Thyroid gland (tissue), 4 donors: ENCODE results near the gene BCL2L11.

ENCODE experiments used
- CTCF ChIP-seq, 6 experiments: fragments of 200-600 bp in 3 of 6; fragments of 450-650 bp in 3 of 6; sonication (generic) in 3 of 6; IDR thresholded peaks; one replicate each; pipeline ENCODE4 v1.5.1; 2016 to 2019; ENCODE audit warnings: antibody characterized with exemption in 6 of 6, mild to moderate bottlenecking in 2 of 6, inconsistent platforms in 1 of 6, moderate library complexity in 1 of 6
- POLR2A ChIP-seq, 2 donors: fragments of 450-650 bp; IDR thresholded peaks; one replicate each; pipeline ENCODE4 v1.6.1; 2017; ENCODE audit warnings: antibody characterized with exemption in 2 of 2, mild to moderate bottlenecking in 2 of 2, moderate library complexity in 1 of 2

- TF ChIP-seq CTCF (IDR thresholded peaks at IDR 0.05), result no peak
- TF ChIP-seq POLR2A (IDR thresholded peaks at IDR 0.05), result no peak
Observed at GRCh38 chr2:111071600-111072171, 49.0 kb upstream of the BCL2L11 start.
